GM19463 (cell line): ENCODE measurements around the gene SPINK2.

Source experiments
- ATAC-seq: cut with Tn5 transposase; IDR thresholded peaks from one replicate; pipeline ENCODE4 v1.9.1; 2021; ENCODE audit warnings: mild to moderate bottlenecking, moderate library complexity; ENCODE audit not compliant: unreplicated experiment

SPINK2 gene, protein sequence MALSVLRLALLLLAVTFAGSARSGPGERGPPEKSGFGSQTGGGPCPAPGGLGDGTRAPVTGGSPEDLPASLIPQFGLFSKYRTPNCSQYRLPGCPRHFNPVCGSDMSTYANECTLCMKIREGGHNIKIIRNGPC

DNA sequence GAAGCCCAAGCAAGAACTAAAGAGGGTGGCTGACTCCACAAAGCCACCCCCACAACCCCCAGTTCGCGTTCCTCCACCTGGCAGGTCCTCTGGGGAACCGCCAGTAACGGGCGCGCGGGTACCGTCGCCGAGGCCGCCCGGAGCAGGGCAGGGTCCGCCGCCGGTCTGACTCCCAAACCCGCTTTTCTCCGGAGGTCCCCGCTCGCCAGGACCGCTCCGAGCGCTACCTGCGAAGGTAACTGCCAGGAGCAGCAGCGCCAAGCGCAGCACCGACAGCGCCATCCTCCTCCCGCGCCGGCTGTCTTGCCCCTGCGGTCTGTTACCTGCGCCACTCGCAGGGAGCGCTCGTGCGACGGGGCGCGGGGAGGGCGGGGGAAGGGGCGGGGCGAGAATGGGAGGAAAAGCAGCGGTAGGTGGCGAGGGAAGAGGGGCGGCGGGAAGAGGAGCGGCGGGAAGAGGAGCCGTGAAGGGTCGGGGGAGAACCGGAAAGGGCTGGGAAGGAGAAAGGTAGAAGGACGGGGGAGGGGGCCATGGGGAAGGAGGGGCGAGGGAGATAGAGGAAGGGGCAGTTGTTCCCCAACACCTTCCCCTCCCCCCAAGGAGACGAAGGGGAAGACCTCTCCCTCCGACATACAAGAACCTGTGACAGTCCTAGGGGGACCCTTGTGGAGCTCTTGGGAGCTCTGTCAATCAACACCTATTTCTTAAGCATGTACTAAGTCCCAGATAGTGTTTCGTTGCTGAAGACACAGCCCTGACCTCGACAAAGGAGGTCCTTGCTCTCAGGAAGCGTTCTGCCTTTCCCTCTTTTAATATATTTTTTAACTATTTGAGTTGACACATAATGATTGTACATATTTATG lies at the start of gene SPINK2:
Gene SPINK2 (minus strand): TSS at position 321 of the 863 bp plus-strand sequence. CDS start 39 bp downstream, at position 282.
- ATAC-seq: peak; percentile 43

DNA sequence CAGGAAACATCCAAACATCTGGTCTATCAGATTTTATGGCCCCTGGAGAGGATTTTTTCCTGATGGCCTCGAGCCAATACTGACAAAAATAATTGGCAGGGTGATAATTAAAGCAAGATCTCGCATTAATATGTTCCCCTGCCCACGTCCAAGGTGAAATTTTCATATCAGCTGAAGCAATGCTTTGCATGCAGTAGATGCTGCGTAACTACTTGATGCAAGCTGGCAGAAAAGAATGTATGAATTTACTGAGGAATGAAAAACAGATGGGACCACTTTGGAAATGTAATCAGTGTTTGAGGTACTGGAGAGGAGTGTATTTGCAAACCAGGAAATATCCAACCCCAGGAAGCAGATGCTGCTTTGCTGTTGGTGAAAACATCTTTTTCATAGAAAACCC lies 49.4 kb upstream of the SPINK2 start:
- ATAC-seq: no peak

DNA sequence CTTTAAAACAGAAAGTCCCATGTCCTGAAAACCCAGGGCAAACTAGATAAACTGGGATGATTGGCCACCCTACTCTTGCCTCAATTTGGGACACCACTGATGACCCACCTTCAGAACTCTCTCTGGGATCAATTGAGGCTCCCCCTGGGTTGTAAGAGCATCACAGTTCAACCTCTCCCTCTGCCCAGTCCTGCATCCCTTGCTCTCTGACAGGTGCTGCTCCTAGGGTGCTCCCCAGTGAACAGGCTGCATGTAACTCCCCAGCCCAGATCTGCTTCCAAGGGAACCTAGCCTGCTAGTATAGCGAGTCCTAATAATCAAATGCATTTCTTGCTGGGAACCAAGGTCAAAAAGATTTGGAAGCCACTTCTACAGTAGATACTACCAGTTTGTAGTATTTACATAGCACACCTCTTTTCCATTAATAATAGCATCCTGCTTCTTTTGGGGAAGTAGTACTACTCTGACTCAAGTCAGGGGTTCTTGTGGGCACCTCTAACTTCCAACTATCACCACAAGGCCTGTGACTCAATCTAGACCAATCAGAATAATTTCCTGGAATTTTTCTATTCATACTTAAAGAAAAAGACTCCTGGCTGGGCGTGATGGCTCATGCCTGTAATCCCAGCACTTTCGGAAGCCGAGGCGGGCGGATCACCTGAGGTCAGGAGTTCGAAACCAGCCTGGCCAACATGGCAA lies 42.1 kb upstream of the SPINK2 start:
- ATAC-seq: no peak

DNA sequence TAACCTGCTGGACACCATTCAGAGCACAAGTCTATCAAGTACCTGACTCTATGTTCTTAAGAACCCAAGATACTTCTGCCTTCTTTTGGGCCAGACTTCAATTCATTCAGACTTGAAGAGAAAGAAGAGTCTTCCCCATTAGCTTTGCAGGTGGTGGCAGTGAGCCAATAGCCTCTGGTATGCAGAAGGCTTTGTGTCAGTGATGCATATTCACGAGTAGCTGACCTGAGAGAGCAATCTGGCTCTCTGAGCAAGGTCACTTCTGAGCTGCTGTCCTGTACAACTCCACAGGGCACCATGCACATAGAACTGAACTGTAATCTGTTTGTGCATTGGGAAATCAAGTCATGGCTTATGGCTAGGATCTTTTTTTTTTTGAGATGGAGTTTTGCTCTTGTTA lies 39.9 kb upstream of the SPINK2 start:
- ATAC-seq: no peak

DNA sequence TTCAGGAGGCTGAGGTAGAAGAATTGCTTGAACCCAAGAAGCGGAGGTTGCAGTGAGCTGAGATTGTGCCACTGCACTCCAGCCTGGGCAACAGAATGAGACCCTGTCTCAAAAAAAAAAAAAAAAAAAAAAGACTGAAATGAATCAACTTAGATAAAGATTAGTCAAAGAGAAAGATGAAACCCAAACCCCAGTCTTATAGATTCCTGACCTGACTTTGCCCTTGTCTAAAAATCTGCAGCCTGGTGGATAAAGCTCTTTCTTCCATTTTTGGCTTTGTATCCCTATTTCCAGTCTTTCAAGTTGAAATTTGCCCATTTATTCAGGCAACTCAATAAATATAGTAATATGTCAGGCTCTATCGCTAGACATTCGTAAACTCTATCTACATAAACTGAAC lies 39.3 kb upstream of the SPINK2 start:
- ATAC-seq: no peak

DNA sequence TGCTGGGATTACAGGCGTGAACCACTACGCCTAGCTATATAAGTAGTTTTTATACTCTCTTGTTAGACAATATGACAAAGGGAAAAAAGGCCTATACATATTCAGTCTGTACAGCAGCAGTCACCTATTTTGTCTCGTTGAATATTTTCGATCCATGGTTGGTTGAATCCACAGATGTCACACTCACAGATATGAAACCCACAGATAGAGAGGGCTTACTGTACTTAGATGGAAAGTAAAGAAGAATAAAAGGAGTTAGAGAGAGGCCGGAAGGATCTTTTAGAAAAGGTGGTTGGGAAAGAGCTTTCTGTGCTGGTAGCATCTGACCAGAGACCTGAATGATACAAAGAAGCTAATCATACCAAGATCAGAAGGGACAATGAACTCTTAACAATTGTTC lies 38.3 kb upstream of the SPINK2 start:
- peak; percentile 61 for ATAC-seq

DNA sequence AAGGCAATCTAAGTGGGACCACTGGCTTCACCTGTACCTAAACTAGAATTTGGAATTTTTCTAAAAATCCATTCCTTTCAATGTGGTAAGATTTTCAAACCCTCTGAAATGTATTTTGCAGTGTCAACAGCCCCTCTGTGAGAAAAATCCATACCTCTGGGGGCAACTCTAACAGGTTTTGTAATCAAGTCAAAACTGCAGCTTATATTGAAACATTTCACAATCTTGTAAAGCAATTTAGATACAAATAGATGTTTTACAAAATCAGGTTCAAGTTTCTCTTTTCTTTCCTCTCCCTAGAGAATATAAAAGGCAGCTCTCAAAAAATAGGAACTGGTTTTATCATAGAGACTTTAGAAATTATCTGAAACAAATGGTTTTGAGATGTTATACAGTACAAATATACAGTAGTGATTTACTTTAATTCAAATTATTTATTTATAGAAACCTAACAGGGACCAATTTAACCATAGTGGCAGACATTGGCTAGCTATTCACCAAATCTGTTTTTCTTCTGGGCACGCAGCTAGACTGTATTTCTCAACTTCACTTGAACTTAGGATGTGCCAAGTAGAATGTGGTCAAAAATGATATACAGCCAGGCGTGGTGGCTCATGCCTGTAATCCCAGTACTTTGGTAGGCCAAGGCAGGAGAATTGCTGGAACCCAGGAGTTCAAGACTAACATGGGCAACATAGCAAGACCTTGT lies 36.3 kb upstream of the SPINK2 start:
- ATAC-seq: no peak

DNA sequence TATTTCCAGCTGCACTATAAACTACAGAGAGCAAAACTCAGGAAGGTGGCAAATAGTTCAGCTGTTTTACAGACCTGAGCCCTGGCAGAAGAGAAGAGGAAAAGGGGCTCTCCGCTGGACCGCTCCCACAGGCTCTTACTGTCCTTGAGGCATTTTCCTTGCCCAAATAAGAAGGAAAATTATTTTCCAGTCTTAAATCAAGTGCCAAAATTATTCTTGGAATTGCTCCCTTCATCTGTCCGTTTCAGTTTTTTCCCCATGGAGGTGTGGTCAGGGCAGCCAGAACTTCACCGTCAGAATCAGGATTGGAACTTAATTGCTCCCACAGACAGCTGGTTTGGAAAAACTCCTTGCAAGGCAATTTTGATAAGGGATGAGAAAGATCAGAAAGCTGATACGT lies 35.2 kb upstream of the SPINK2 start:
- no peak for ATAC-seq

DNA sequence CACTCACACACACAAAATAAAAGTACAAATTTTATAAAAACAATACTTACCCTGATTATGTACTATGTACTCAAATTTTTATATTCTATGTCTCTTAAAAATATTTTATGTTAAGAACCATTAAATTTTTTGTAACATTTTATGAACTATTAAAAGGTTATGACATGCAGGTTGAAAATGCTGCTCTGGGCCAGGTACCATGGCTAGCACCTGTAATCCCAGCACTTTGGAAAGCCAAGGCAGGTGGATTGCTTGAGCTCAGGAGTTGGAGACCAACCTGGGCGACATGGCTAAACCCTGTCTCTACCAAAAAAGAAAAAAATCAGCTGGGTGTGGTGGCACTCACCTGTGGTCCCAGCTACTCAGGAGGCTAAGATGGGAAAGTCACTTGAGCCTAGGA lies 29.4 kb upstream of the SPINK2 start:
- no peak for ATAC-seq

DNA sequence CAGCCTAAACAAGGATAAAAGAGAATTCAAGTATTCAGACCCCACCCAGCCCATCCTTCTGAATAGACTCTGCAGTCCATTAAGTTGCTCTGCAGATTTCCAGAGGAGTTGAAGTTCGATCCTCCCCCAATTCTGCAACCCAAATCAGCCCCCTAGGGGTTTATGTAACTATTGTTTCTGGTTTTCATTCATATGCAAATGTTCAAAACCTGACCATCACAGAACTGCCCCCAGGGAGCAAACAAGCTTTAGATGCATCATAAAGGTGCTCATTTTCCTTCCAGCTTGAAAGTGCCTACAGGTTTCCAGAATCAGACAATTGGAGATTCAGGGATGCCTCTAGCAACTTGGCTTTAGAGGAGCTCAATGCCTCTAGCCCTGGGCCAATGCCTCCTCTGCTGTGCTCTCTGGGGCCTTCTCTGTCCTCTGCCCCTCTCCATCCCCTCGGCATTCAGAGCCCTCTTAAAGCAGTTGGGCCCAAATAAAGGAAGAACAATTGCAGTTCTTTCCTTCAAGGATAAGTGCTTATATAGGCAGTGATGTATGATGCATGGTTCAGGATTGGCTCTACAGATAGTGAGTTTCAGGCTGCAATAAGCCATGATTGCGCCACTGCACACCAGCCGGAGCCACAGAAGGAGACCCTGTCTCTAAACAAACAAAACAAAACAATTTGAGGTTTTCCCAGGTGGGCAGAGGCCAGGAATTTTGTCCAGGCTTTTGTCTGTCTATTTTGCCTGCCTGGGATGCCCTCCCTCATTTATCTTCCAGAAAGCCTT lies 23.5 kb upstream of the SPINK2 start:
- ATAC-seq: no peak

DNA sequence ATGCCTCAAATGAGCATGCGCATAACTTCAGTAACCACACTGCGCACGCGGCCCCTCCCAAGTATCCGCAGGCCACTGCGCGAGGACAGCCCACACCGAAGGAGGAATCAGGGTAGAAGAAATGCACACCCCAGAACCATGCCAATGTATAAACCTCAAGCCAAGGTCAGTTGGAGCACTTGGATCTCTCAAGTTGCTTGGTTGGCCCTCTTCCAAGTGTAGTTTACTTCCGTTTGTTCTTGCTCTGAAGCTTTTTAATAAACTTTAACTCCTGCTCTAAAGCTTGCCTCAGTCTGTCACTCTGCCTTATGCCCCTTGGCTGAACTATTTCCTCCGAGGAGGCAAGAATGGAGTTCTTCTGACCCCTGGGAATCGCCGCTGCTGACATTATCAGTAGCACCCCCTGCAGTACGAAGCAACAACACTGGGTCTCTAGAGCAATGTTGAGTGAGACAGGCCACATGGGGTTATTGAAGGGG lies 22.0 kb upstream of the SPINK2 start:
- no peak for ATAC-seq

DNA sequence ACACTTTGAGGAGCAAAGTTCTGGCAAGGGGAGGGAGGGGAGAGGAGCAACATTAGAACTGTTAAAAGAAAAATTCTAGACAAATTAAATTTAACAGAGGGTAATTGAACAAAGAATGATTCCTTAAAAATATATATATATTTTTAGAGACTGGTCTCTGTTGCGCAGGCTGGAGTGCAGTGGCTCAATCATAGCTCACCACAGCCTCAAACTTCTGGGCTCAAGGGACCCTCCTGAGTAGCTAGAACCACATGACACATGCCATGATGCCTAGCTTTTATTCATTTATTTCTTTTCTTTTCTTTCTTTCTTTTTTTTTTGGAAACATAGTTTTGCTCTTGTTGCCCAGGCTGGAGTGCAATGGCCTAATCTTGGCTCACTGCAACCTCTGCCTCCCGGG lies 19.1 kb upstream of the SPINK2 start:
- ATAC-seq: no peak

DNA sequence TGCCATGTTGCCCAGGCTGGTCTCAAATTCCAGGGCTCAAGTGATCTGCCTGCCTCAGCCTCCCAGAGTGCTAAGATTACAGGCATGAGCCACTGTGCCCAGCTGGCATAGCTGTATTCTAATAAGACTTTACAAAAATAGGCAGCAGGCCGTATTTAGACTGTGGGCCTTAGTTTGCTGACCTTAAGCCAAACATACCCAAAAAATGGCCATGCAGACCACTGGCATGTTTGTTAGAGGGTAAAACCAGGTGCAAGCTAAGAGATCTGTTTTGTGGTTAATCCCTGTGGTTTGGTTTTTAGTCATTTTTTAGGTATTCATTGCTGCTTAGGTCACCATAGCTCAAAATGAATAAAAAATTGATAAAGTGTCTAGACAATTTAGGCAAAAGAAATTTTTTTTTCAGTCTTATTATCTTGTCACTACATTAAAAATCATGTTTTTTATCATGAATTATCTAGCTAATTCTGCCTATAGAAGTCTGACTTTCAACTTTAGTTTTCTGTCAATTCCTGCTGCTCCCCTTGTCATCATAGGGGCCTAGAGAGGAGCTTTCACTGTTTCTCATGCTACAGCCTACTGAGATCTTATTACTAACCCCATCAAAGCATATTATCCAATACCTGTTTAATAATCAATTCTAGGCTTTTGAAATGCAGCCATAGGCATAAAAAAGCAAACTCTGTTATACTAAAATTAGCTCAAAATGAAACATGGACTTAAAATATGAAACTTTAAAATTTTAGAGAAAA lies 7.5 kb upstream of the SPINK2 start:
- peak; percentile 79 for ATAC-seq

DNA sequence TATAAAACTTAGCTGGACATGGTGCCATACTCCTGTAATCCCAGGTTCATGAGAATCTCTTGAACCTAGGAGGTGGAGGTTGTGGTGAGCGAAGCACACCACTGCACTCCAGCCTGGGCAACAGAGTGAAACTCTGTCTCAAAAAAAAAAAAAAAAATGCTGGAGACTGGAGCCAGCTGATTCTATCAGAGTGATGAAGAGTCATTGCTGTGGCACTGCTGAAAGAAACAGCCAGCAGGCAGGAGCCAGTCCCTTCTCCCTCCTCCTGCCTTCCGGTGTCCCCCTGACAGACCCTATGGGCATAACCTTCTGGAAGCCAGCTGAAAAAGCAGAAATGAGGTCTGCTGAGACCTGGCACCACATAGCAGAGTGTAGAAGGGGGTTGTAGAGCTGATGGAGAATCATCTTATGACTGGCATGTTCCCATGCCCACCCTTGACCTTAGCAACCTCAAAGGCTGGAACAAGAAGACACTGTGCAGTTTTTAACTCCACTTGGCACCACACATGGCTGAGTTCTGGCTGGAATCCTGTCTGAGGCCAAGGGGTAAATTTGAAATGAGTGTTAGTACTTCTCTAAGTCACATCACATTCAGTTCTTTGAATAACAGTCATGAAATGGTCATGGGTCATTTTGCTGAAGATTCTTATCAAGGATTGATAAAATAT lies 2.6 kb upstream of the SPINK2 start:
- no peak for ATAC-seq

DNA sequence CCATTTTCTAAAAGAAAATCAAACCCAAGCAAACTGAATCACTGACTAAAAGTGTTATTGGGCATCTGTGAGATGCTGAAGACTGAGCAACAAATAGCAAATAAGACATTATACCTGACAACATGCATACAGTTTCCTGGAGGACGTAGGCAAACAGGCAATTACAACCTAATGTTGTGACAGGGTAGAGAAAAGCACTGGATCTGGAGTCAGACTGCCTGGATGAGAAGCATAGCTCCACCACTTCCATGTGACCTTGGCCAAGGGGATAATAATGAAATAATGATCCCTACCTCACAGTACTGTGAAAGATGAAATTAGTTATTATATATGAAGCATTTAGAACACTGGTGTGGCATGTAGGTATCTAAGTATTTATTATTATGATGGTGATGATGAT lies 2.7 kb downstream of the SPINK2 start:
- ATAC-seq: no peak

DNA sequence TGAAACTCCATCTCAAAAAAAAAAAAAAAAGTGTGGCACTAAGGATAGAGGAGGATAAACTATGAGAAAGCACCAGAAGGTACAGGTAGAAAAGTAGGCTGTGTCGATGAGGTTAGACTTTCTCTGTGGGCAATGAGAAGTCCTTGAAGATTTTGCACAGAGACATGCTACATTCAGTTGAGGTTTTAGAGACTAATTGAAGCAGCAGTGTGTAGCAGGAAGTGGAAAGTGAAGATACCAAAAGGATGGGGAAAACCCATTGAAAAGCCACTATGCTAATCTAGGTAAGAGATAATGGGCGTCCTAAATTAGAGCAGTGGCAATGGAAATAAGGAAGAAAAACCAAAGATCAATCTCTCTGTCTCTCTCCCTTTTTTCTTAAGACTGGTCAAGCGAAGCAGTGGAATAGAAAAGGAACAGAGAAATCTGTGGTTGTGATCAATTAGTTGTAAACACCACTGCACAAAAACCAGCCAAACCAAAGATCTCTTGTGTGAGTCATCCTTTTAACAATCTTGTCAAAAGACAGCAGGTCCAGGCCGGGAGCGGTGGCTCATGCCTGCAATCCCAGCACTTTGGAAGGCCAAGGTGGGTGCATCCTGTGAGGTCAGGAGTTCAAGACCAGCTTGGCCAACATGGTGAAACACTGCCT lies 3.5 kb downstream of the SPINK2 start:
- ATAC-seq: peak; percentile 81

DNA sequence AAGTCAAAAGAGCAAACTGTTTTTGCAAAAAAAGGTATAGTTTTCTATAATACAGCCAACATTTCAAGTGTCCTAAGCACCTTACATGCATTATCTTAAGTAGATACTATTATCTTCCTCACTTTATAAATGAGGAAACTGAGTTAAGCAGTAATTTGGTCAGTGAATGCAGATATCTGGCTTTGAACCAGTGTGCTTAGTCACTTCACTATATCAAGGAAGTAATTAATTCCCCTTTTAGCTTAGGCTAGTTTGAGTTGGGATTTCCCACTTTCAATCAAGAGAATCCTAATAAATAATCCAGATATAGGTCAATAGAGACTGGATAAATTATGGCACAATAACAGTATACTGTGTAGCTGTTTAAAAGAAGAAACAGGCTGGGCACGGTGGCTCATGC lies 14.8 kb downstream of the SPINK2 start:
- no peak for ATAC-seq

DNA sequence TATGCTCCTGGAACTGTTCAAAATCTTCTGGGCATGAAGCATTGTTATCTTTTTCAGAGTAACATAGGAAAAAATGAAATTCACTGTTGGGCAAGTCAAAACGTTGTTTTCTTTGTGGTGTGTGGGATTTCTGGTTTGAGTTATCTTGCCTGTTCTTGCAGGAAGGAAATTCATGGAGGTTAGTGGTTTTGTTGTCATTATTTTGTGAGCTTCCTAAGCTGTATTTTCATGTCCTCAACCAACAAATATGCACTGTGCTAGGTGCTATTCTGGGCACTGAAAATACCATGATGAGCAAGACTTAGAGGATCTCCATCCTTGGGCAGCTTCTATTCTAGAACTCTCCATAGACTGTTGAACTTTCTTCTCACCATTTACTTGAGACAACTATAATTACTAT lies 16.9 kb downstream of the SPINK2 start:
- no peak for ATAC-seq

DNA sequence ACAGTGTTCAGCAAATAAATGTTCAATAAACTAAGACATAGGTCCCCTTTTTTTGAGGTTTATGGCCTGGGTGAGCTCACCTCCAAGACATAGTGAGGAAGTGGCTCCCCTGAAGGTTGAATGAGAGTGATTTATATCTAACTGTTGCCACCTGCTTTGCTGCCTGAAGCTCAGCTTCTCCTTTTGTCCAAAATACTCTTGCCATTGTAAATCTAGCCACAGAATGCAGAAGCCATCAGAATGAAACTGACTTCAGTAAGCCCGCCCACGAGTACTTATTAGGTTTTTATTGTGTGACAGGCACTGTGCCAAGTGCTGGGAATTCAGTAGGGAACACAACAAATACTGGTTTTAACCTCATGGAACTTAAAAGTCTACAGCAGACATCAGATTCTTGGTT lies 18.0 kb downstream of the SPINK2 start:
- ATAC-seq: no peak
